ENCODE results near the gene GUCA2B. TPM values are rescaled to one million over a fixed set of nuclear protein-coding genes. Genes with fewer than 3 reads are reported as not detected.

Gene GUCA2B
- total RNA-seq, 1 donor from 2014 or later = not detected

- Histone ChIP-seq H3K27me3 (no peaks in the 10 kb centered on the region), H3K9me3 (no peaks in the 10 kb centered on the region), H3K36me3 (no peaks in the 10 kb centered on the region), H3K27ac (peak overlapping the region in 1 of 2 donors; percentile 7), H3K4me3 (no peak overlapping the region), H3K4me1 (peaks cover 0 to 15% of the 10 kb centered on the region in 2 donors)
- TF ChIP-seq CTCF (IDR thresholded peaks at IDR 0.05) = no peak
- no peak for DNase-seq (ENCODE audit: low spot score in 2 of 2)
- intact Hi-C loops (cut with DNase I) = loop anchor here (2.0 to 10.0 kb wide), 2 partner anchors 162 to 598 kb away; partner anchors contain the start of gene FOXJ3
These were observed 19.3 kb downstream of the GUCA2B start for GRCh38 chr1:42172381-42173133.

- Histone ChIP-seq H3K4me3 (no peak overlapping the region), H3K9me3 (no peaks in the 10 kb centered on the region), H3K27ac (peak overlapping the region in 1 of 2 donors; percentile 7), H3K4me1 (peaks cover 0 to 19% of the 10 kb centered on the region in 2 donors), H3K27me3 (no peaks in the 10 kb centered on the region), H3K36me3 (no peaks in the 10 kb centered on the region)
- DNase-seq (ENCODE audit: low spot score in 2 of 2) = peak in 1 of 2 donors; percentile 74
- peak; percentile 70 to 94 (median 85) for TF ChIP-seq CTCF (IDR thresholded peaks at IDR 0.05)
- intact Hi-C loops (cut with DNase I) = loop anchor here (2.0 to 10.0 kb wide), 2 partner anchors 161 to 599 kb away; partner anchors contain the start of gene FOXJ3
These were observed 20.1 kb downstream of the GUCA2B start for GRCh38 chr1:42173155-42173933.

GRCh38 chr1:42173961-42174735 lies 20.9 kb downstream of the GUCA2B start:
- H3K4me3 ChIP-seq = no peak overlapping the region
- no peak overlapping the region for H3K27ac ChIP-seq
- no peak for DNase-seq (ENCODE audit: low spot score in 2 of 2)
- no peaks in the 10 kb centered on the region for H3K9me3 ChIP-seq
- intact Hi-C loops (cut with DNase I) = loop anchor here (2.0 to 10.0 kb wide), 2 partner anchors 161 to 599 kb away; partner anchors contain the start of gene FOXJ3
- peaks cover 0 to 27% of the 10 kb centered on the region in 2 donors for H3K4me1 ChIP-seq
- no peaks in the 10 kb centered on the region for H3K27me3 ChIP-seq
- H3K36me3 ChIP-seq = no peaks in the 10 kb centered on the region
- TF ChIP-seq CTCF (IDR thresholded peaks at IDR 0.05) = no peak

GRCh38 chr1:42175314-42176054 lies 22.3 kb downstream of the GUCA2B start:
- no peak for TF ChIP-seq CTCF (IDR thresholded peaks at IDR 0.05)
- H3K36me3 ChIP-seq = no peaks in the 10 kb centered on the region
- H3K27me3 ChIP-seq = no peaks in the 10 kb centered on the region
- no peak overlapping the region for H3K27ac ChIP-seq
- peaks cover 0 to 35% of the 10 kb centered on the region in 2 donors for H3K4me1 ChIP-seq
- no peak for DNase-seq (ENCODE audit: low spot score in 2 of 2)
- intact Hi-C loops (cut with DNase I) = loop anchor here (10.0 kb wide), 1 partner anchor 159 kb away; the partner anchor contains the start of gene FOXJ3
- H3K9me3 ChIP-seq = no peaks in the 10 kb centered on the region
- H3K4me3 ChIP-seq = no peak overlapping the region

Measured in ascending aorta (tissue), 2 donors.